ENCODE measurements around the gene TTC9C.
A peak's percentile ranks its signal among the peaks of the same experiment; 100 is the strongest.
"Not testable (repeated sequence)": the region's sequence is repeated elsewhere in the genome, so short reads cannot be mapped to it uniquely, and the experiment has no call there.

TTC9C gene, protein sequence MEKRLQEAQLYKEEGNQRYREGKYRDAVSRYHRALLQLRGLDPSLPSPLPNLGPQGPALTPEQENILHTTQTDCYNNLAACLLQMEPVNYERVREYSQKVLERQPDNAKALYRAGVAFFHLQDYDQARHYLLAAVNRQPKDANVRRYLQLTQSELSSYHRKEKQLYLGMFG

DNA sequence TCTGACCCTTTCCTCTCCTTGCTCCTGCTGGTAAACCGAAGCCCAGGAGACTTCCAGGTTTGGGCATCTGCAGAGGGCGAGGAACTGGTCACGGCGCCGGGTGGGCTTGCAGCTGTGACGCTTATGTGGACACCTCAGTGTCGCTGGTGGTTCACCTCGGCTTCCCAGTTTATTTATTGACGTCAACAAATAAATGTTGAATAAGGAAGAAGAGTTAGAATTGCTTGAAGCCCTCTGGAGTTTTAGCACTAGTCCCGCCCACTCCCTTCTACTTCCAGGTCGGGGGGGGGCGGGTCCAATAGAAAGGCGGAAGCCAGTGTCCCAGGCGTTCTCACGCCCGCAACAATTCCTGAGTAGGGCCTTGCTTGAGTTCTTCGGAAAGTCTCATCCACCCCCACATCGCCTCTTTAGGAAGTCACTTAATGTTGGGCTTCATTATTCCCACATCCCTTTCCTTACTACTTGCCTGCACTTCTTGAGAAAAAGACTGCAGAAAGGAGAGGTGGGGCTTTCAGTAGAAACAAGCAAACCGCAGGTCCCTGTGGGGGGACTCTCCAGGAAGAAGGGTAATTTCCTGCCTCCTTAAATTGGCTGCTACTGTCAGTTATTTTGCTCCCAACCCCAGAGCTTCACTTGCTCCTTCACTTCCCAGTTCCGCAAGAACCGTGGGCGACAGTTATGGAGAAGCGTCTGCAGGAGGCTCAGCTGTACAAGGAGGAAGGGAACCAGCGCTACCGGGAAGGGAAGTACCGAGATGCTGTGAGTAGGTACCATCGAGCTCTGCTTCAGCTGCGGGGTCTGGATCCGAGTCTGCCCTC lies at the start of gene TTC9C:
TSS of gene TTC9C (plus strand) at position 316 of the 818 bp plus-strand sequence. CDS start at position 679, 363 bp downstream.
- DNase-seq = peak; percentile 80

DNA sequence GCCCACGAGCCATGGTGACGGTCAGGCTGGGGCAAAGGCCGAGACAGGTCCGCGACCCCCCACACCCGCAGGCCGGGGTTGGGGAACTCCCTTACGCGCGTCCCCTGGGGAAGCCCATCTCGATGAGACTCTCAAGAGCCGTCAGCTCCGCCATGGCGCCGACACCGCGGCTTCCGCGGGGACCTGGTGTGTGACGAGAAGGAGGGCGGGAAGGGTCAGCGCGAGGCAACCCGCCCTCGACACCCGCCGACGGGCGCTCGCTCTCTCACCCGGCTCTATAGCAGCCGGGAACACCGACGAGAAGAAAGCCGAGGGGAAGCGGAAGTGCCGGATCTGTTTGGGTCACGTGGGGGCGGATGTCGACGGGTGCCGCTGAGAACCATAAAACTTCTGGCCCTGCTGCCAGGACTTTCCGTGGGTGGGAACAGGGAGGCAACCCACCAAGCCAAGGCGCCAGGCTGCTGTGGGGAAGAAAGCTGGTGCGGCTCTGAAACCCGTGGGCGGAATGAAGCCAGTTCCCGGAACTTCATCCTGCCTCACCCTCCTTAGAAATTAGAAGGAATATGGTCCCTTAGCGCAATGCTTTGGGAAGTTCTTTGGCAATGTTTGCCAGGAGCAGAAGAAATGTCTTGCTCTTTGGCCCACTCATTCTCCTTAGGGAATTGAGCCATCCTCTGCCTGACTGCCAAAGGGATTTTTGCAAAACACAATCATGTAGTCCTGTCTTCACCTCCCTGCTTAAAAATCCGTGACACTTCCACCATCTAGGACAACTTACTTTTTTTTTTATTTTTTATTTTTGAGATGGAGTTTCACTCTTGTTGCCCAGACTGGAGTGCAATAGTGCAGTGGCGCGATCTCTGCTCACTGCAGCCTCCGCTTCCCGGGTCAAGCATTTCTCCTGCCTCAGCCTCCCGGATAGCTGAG lies 49.3 kb upstream of the TTC9C start, which contains the start of gene UBXN1:
TSS of gene UBXN1 (minus strand) at position 304 of the 927 bp plus-strand sequence. CDS start at position 154, 150 bp downstream.
- DNase-seq = no peak

DNA sequence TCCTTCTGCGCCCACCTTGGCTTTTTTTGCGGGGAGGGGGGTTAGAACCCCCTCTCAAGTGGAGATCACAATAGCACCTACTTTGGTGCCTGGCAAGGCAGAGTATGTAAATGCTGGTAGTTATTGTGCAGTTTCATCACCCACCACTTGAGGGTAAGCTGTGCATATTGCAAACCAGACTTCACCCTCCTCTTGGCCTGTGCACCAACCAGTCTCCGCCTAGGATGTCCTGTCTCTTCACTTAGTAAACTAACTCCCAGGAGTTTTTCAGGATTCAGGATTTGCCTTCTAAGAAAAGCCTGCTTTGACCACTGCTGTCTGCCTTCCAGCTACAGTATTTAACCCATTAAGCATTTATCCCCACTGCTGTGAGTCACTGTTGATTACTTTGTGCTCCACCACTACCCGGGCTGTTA lies 47.5 kb upstream of the TTC9C start:
- DNase-seq = no peak

DNA sequence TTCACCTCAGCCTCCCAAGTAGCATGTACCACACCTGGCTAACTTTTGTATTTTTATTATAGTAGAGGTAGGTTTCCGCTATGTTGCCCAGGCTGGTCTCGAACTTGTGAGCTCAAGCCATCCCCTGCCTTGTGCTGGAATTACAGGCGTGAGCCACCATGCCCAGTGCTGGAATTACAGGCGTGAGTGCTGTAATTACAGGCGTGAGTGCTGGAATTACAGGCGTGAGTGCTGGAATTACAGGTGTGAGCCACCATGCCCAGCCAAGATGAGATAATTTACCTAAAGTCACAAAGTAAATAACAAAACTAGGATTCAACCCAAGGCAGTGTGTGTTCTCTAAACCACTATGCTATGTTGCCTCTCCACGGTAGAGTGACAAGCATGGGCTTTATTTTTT lies 45.8 kb upstream of the TTC9C start:
- DNase-seq = no peak

DNA sequence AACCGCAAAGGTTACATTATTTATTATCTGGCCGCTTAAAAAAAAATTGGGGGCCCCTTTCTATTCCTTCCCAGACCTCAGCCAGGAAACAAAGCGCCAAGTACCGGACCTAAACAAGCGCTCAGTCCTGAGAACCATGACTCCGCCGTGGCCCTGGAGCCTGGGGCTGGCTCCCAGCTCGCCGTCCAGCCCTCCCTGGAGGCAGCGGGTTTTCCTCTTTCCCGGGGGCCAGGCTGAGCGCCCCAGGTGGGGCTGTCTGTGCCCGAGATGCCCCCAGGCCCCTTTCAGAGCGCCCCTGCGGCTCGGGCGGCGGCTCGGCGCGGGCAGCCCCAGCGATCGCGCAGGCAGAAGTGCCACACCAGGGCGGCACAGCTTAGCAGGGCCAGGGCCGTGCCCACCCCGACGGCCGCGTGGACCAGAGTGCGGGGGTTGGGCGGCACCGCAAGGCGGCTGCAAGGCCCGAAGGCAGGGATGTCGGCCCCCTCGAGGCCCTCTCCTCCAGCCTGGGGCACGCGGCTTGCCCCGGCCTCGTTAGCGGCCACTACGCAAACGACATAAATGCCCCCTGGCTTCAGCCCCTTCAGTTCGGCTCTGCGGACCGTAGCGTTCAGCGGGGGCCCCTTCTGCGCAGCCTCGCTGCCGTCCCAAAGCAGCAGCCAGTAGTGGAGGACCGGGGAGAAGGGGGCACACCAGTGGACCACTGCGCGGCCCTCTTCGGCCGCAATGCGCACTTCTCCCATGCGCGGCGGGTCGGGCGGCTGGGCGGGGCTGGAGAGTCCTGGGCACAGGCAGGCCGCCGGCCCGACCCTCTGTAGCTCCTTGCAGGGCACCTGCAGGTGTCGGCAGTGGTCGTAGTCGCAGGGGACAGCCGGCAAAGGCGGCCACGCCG lies 40.5 kb upstream of the TTC9C start:
- DNase-seq = no peak

DNA sequence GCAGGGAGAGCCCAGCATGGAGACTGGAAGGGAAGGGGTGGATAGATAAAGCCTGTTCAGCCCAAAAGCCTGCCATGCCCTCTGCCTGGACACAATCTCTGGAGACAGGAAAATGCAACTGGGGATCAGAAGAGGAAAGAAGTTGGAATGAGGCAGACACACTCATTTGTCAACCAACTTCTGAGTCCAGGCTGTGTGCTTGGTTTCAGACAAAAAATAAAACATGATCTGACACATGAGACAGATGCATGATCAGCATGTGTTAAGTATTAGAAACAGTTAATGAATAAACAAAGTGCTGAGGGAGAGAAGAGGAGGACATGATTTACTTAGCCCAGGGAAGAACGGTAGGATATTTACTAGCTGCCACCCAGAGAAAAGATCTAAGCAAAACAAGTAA lies 39.8 kb upstream of the TTC9C start:
- no peak for DNase-seq

- no peak for DNase-seq
Measured at GRCh38 chr11:62689421-62690183, 38.7 kb upstream of the TTC9C start, which contains the start of gene LRRN4CL. Gene LRRN4CL, minus strand, starts transcription at chr11:62689530. Its CDS starts 1,022 bp downstream, at chr11:62688508.

- not testable (repeated sequence) for DNase-seq
Measured at GRCh38 chr11:62693624-62694023, 34.7 kb upstream of the TTC9C start.

DNA sequence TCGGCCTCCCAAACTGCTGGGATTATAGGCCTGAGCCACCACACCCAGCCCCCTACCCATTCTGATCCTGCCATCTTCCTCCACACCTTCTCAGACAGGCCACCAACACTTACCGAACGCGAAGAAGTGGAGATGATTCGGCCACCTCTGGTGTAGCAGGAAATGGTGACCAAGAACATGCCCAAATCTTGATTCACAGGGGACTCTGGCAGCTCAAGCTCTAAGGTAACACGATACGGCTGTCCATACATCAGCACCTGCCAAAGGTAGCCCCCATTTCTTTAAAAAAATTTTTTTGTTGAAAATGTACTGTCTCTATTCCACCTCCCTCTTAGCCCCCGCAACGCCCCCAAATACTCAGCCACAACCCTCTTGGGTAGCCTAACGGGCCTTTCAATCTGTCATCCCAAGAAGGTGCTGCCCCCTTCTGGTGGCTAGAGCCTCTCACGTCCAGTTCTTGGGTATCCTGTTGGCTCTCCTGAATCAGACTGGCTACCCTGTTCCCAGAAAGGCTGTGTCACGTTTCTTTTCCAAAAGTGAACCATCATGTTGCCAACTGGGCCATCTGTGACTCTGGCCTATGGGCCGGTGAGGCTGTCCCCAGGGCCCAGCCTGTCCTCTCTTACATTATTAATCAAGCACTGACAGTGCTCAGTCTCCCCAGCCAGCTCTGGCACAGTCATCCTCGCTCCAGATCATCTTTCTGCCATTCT lies 33.7 kb upstream of the TTC9C start:
- DNase-seq = no peak

DNA sequence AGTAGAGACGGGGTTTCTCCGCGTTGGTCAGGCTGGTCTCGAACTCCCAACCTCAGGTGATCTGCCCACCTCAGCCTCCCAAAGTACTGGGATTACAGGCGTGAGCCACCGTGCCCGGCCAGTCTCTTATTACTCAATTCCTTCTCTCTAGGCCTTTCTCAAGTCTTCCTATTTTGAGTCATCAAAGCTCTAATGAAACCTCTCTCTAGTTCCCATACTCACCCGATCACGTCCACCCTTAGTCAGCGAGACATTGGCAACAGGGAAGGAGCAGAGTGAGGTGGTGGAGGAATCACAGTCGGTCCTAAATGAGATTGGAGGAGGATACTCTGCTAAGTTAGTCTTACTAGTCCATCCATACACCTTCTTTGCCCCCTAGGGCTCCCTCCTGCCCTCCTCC lies 26.0 kb upstream of the TTC9C start:
- DNase-seq = no peak

GRCh38 chr11:62703921-62704320 lies 24.4 kb upstream of the TTC9C start:
- DNase-seq = not testable (repeated sequence)

GRCh38 chr11:62705413-62705812 lies 22.9 kb upstream of the TTC9C start:
- DNase-seq = no peak

DNA sequence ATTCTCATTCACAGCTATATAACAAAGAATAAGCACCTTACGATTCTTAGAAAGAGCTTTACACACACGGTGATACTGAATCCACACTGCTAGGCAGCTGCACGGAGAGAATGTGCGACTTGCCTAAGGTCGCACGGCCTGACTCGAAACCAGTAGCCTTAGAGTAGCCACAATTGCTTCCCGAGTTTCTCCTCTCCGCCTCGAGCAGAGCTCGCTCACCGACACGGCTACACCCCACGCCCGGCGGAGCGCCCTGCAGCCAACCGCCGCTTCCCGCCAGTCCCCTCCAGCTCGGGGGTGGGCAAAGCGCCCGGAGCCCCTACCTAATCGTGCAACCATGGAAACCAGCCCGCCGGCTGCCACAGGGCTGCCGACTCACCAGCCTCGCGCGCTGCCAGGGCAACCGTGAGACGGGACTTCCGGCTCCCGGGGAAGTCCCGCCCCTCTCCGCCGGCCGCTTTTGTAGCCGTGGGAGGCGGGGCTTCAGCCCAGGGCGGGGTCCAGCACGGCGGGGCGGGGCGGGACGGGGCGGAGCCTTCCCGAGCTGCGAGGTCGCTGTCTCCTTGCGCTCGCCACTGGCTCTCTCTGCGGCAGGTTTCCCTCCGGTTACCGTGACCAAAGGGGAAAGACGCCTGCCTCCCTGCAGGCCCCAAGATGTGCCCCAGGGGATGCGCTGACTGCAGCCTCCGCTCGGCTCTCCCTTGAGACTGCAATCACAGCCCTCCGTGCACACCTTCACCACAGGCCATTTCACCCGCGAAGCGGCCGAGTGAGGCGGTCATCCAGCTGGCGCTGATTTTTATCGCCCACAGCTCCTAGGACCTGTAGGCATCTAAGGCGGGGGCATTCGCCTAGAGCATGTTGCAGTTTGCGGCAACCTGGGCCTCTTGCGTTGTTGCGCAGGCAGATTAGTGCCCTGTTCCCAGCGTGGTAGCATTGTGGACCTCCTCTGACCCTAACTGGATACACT lies 22.1 kb upstream of the TTC9C start:
- peak; percentile 88 for DNase-seq

GRCh38 chr11:62706850-62707247 lies 21.4 kb upstream of the TTC9C start:
- no peak for DNase-seq

DNA sequence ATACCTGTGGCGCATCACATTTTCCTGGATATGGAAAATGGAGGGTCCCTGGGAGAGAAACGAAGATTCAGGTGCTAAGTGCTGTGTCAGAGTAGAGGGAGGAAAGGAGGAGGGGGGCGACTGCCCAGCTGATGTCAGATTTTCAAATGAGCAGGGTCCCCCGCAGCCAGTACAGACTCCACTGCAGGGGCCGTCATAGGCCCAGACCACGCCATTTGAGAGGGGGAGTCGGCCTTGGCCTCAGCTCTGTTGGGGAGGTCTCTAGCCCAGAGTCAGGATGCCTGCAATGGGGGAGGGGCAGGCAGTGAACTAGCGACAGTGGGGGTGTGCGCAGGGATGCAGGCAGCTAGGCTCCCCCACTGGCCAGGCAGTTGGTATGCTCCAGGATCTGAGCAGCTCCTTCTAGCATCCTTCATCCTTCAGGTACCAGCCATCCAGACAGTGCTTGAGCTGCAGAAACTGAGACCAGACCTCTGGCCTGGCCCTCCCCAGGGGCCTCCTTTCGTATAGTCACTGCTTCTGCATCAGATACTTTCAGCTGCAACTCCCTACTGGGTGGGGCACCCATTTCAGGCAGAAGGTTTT lies 20.9 kb upstream of the TTC9C start, which contains the start of the genes BSCL2 and GNG3:
TSS of gene BSCL2 (minus strand) at position 148 of the 585 bp plus-strand sequence. CDS start 229 bp downstream, outside the sequence.
TSS of gene GNG3 (plus strand) at position 400 of the 585 bp plus-strand sequence. CDS start 620 bp downstream, outside the sequence.
- DNase-seq = no peak

- DNase-seq = no peak
Measured at GRCh38 chr11:62708392-62708791, 19.9 kb upstream of the TTC9C start.

DNA sequence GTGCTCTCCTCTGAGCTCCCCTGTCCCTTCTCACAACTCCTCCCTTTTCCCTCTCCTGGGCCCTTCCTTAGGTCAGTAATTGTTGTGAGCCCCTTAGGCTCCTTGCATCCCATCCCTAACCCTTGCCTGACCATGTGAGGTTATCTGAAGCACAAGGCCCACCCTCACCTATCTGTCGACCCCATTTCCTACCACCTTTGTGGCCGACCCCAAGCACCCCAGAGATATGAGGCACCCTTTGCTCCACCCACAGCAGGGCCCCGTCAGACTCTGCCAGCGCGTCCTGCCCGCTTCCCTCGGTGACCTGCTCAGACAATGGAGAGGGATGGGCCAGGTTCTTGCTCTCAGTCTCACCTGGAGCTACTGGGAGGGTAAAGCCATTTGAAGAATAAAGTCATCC lies 19.5 kb upstream of the TTC9C start:
- DNase-seq = no peak

- peak; percentile 89 for DNase-seq
Measured at GRCh38 chr11:62709247-62710000, 18.9 kb upstream of the TTC9C start.
